ENCODE data around the gene WDR44. TPM values are rescaled to one million over a fixed set of nuclear protein-coding genes. Genes with fewer than 3 reads are reported as not detected.
"Not testable (repeated sequence)": the region's sequence is repeated elsewhere in the genome, so short reads cannot be mapped to it uniquely, and the experiment has no call there.

The WDR44 gene, protein sequence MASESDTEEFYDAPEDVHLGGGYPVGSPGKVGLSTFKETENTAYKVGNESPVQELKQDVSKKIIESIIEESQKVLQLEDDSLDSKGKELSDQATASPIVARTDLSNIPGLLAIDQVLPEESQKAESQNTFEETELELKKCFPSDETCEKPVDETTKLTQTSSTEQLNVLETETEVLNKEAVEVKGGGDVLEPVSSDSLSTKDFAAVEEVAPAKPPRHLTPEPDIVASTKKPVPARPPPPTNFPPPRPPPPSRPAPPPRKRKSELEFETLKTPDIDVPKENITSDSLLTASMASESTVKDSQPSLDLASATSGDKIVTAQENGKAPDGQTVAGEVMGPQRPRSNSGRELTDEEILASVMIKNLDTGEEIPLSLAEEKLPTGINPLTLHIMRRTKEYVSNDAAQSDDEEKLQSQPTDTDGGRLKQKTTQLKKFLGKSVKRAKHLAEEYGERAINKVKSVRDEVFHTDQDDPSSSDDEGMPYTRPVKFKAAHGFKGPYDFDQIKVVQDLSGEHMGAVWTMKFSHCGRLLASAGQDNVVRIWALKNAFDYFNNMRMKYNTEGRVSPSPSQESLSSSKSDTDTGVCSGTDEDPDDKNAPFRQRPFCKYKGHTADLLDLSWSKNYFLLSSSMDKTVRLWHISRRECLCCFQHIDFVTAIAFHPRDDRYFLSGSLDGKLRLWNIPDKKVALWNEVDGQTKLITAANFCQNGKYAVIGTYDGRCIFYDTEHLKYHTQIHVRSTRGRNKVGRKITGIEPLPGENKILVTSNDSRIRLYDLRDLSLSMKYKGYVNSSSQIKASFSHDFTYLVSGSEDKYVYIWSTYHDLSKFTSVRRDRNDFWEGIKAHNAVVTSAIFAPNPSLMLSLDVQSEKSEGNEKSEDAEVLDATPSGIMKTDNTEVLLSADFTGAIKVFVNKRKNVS
- 22.3 TPM for total RNA-seq (2021; ENCODE audit: unreplicated experiment)
- polyA plus RNA-seq (2012; ENCODE audit: insufficient read length) = 12.2 TPM
- percentile 82 among the genes with signal in this experiment for Bru-seq, nascent RNA
- percentile 82 among the genes with signal in this experiment for BruChase-seq, experiment 1, labeled RNA remaining after a 2-hour chase
- percentile 77 among the genes with signal in this experiment for BruChase-seq, experiment 2, labeled RNA remaining after a 6-hour chase
- long read RNA-seq, full-length matches to known transcripts = 29 of 56 reads
- long read RNA-seq, partial matches to known transcripts = 16 of 56 reads
- long read RNA-seq, other reads (novel, unspliced or antisense) = 11 of 56 reads

DNA sequence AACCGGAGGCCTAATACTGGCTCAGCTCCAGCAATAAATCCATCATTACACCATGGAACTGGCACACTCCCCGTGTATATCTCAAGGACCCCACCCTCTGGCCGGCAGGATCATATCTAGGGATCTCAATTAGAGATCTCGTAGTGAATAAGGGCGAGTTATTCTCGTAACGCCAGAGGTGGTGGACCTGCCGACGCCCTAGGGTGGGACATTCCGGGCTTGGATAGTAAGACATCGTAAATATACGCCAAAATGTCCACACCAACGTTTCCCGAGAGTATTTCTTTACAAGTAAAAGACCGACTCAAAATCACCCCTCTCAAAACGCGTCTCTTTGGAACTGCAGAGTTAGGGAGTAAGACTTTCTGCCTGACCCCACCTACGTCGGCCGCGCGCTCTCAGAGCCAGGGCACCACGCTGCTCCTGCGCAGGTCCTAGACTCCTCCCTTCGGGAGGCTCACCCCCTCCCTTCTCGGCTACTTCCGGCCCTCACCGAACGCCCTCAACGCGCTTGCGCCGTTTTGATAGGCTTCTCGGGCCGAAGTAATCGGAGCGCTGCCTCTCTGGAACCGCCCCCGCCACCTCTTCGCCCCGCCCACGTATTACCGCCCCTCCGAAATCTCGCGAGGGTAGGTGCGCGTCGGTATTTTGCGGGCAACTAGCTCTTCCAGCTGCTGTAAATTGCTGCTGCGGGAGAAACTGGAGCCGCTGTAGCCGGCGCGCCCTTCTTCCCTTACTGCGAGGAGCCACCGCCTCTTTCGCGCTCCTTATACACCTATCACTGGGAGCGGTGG lies at the start of gene WDR44:
WDR44 (plus strand) TSS at position 643 of the 794 bp plus-strand sequence. CDS start 398 bp downstream, outside the sequence.
- POLR2A ChIA-PET = interaction anchor here (0.6 kb wide), 1 partner anchor 386 kb away, joined by 3 read pairs; no protein-coding TSS in a partner anchor
- DNase-seq (ENCODE audit: low read depth, low spot score) = peak; percentile 93
- intact Hi-C loops (cut with micrococcal nuclease; ENCODE audit: unreplicated experiment) = no loop called here

DNA sequence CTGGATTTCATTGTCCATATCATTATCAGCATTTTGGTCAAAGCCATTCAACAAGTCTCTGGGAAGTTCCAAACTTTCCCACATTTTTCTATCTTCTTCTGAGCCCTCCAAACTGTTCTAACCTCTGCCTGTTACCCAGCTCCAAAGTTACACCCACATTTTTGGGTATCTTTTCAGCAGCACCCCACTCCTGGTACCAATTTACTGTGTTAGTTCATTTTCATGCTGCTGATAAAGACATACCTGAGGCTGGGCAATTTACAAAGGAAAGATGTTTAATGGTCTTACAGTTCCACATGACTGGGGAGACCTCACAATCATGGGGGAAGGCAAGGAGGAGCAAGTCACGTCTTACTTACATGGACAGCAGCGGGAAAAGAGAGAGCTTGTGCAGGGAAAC lies 40.1 kb upstream of the WDR44 start:
- ATAC-seq; POLR2A ChIA-PET; H3K4me3 ChIP-seq (ENCODE audit: low read depth in 2 of 2, low read length in 2 of 2); H3K4me1 ChIP-seq (ENCODE audit: control insufficient read depth, insufficient read depth, low read length); H3K9me3 ChIP-seq (ENCODE audit: control insufficient read depth, insufficient read depth, low read depth, low read length); BruUV-seq (replicated peaks); DNase-seq (ENCODE audit: low read depth, low spot score); H3K27ac ChIP-seq (ENCODE audit: low read length); intact Hi-C loops (cut with micrococcal nuclease; ENCODE audit: unreplicated experiment); H3K36me3 ChIP-seq (ENCODE audit: control insufficient read depth, insufficient read depth, low read length); H3K27me3 ChIP-seq (ENCODE audit: control insufficient read depth, insufficient read depth, low read length); in situ Hi-C loops (cut with HindIII; ENCODE audit: low pct_unique_long_range_greater_than_20kb, low sequenced_read_pairs); CTCF ChIA-PET: not testable (repeated sequence)

More for the DNA sequence above, at the start of gene WDR44:
- H3K9me3 ChIP-seq (ENCODE audit: control insufficient read depth, insufficient read depth, low read depth, low read length) = no peaks in the 10 kb centered on the region
- peak within 1 kb of the TSS; percentile 94 for H3K27ac ChIP-seq (ENCODE audit: low read length)
- H3K27me3 ChIP-seq (ENCODE audit: control insufficient read depth, insufficient read depth, low read length) = no peaks in the 10 kb centered on the region
- in situ Hi-C loops (cut with HindIII; ENCODE audit: low pct_unique_long_range_greater_than_20kb, low sequenced_read_pairs) = no loop called here
- no TSS peak for BruUV-seq (replicated peaks)
- CTCF ChIA-PET = no interaction called here
- H3K4me1 ChIP-seq (ENCODE audit: control insufficient read depth, insufficient read depth, low read length) = peaks cover 29% of the 10 kb centered on the region
- no peaks in the 10 kb centered on the region for H3K36me3 ChIP-seq (ENCODE audit: control insufficient read depth, insufficient read depth, low read length)
- H3K4me3 ChIP-seq (ENCODE audit: low read depth in 2 of 2, low read length in 2 of 2) = peak within 1 kb of the TSS; percentile 94 to 99
- ATAC-seq = peak; percentile 97
- TF ChIP-seq POLR2AphosphoS5 (IDR thresholded peaks at IDR 0.05; ENCODE audit: low read depth, low read length) (peak; percentile 98), TCF7L2 (IDR thresholded peaks at IDR 0.05; ENCODE audit: low read depth, low read length) (no peak), SIN3A (IDR thresholded peaks at IDR 0.05; ENCODE audit: borderline replicate concordance, insufficient read depth, low read depth, low read length) (peak; percentile 13; the same call in 1 of the 2 replicates)
- TF ChIP-seq, protein P1, sequence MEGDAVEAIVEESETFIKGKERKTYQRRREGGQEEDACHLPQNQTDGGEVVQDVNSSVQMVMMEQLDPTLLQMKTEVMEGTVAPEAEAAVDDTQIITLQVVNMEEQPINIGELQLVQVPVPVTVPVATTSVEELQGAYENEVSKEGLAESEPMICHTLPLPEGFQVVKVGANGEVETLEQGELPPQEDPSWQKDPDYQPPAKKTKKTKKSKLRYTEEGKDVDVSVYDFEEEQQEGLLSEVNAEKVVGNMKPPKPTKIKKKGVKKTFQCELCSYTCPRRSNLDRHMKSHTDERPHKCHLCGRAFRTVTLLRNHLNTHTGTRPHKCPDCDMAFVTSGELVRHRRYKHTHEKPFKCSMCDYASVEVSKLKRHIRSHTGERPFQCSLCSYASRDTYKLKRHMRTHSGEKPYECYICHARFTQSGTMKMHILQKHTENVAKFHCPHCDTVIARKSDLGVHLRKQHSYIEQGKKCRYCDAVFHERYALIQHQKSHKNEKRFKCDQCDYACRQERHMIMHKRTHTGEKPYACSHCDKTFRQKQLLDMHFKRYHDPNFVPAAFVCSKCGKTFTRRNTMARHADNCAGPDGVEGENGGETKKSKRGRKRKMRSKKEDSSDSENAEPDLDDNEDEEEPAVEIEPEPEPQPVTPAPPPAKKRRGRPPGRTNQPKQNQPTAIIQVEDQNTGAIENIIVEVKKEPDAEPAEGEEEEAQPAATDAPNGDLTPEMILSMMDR (IDR thresholded peaks at IDR 0.05) = no peak
- TF ChIP-seq, protein P2, sequence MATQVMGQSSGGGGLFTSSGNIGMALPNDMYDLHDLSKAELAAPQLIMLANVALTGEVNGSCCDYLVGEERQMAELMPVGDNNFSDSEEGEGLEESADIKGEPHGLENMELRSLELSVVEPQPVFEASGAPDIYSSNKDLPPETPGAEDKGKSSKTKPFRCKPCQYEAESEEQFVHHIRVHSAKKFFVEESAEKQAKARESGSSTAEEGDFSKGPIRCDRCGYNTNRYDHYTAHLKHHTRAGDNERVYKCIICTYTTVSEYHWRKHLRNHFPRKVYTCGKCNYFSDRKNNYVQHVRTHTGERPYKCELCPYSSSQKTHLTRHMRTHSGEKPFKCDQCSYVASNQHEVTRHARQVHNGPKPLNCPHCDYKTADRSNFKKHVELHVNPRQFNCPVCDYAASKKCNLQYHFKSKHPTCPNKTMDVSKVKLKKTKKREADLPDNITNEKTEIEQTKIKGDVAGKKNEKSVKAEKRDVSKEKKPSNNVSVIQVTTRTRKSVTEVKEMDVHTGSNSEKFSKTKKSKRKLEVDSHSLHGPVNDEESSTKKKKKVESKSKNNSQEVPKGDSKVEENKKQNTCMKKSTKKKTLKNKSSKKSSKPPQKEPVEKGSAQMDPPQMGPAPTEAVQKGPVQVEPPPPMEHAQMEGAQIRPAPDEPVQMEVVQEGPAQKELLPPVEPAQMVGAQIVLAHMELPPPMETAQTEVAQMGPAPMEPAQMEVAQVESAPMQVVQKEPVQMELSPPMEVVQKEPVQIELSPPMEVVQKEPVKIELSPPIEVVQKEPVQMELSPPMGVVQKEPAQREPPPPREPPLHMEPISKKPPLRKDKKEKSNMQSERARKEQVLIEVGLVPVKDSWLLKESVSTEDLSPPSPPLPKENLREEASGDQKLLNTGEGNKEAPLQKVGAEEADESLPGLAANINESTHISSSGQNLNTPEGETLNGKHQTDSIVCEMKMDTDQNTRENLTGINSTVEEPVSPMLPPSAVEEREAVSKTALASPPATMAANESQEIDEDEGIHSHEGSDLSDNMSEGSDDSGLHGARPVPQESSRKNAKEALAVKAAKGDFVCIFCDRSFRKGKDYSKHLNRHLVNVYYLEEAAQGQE (IDR thresholded peaks at IDR 0.05; ENCODE audit: insufficient read depth in 1 of 2, low read depth in 2 of 2, low read length in 1 of 2) = no peak
